GM12878 (cell line): ENCODE results near the gene HK1. TPM values are rescaled to one million over a fixed set of nuclear protein-coding genes. Genes with fewer than 3 reads are reported as not detected.

Source experiments
- CHD1 ChIP-seq: IDR thresholded peaks from 2 replicates; pipeline ENCODE4 v1.6.1; 2012; ENCODE audit warnings: low read depth, low read length, improper control_type of control experiment
- REST ChIP-seq: IDR thresholded peaks from 2 replicates; pipeline ENCODE4 v1.6.1; 2012; ENCODE audit warnings: mild to moderate bottlenecking, low read depth, low read length
- USF1 ChIP-seq: IDR thresholded peaks from 2 replicates; pipeline ENCODE4 v1.6.1; 2011; ENCODE audit warnings: borderline replicate concordance, low read depth, mild to moderate bottlenecking, moderate library complexity, mixed read lengths, low read length; ENCODE audit not compliant: insufficient read depth; ENCODE audit errors: extremely low read length
- polyA plus RNA-seq, 11 experiments: library from polyadenylated mRNA; depleted of rRNA in 4 of 11; unstranded in 6 of 11; stranded (reverse) in 5 of 11; fragments of >200 nt; fragmentation: Nextera tagmentation in 4 of 11; fragmentation: Illumina TruSeq in 1 of 11; extraction: Ambion mirVana in 4 of 11; extraction: Trizol in 1 of 11; gene quantifications; 1 replicate in 1 of 11; 2 replicates in 10 of 11; pipeline versions ENCODE4 v1.2.1 to v1.2.3, GENCODE V29; 2011 to 2016; ENCODE audit warnings: inconsistent platforms in 2 of 11, missing spikeins in 2 of 11, low read depth in 1 of 11
- total RNA-seq, 4 experiments: library from RNA; depleted of rRNA in 3 of 4; stranded (reverse); fragments of >200 nt in 3 of 4; fragmentation: Illumina TruSeq in 1 of 4; extraction: Trizol in 1 of 4; gene quantifications; 2 replicates each; pipeline versions ENCODE4 v1.2.1 to v1.2.3, GENCODE V29; 2013 to 2021
- TF ChIP-seq, protein P1 (sequence below): IDR thresholded peaks from 2 replicates; pipeline ENCODE4 v1.6.1; 2011; ENCODE audit warnings: low read depth, low read length, improper control_type of control experiment, borderline replicate concordance
- TF ChIP-seq, protein P2 (sequence below): IDR thresholded peaks from 2 replicates; pipeline ENCODE4 v1.6.1; 2011; ENCODE audit warnings: borderline replicate concordance, low read depth, mild to moderate bottlenecking, moderate library complexity, low read length; ENCODE audit not compliant: insufficient read depth, poor library complexity, severe bottlenecking

HK1 gene
- total and polyA plus RNA-seq, 10 of the 15 experiments (the other 5 are each of a cell fraction or from before 2014, with no cell fraction given), result 3.4 to 77.3 (median 46.6) TPM

GRCh38 chr10:69421611-69422308, 143.5 kb downstream of the HK1 start (continued):
- TF ChIP-seq REST (no peak), USF1 (no peak), CHD1 (no peak)
- TF ChIP-seq, protein P1, sequence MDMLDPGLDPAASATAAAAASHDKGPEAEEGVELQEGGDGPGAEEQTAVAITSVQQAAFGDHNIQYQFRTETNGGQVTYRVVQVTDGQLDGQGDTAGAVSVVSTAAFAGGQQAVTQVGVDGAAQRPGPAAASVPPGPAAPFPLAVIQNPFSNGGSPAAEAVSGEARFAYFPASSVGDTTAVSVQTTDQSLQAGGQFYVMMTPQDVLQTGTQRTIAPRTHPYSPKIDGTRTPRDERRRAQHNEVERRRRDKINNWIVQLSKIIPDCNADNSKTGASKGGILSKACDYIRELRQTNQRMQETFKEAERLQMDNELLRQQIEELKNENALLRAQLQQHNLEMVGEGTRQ, result no peak
- TF ChIP-seq, protein P2, sequence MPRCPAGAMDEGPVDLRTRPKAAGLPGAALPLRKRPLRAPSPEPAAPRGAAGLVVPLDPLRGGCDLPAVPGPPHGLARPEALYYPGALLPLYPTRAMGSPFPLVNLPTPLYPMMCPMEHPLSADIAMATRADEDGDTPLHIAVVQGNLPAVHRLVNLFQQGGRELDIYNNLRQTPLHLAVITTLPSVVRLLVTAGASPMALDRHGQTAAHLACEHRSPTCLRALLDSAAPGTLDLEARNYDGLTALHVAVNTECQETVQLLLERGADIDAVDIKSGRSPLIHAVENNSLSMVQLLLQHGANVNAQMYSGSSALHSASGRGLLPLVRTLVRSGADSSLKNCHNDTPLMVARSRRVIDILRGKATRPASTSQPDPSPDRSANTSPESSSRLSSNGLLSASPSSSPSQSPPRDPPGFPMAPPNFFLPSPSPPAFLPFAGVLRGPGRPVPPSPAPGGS, result no peak
